HTR-8/SVneo (cell line): Measurements from ENCODE around the gene FBXO24.

Experiments
- DNase-seq: peaks from one replicate; pipeline ENCODE4 v3.0.0; 2011; ENCODE audit warnings: low spot score, mixed read lengths; ENCODE audit not compliant: insufficient read length
- FAIRE-seq: peaks from 2 replicates; lab custom pipeline; 2011; peaks lifted over from hg19 to GRCh38; lab: Jason Lieb, UNC

Gene FBXO24

DNA sequence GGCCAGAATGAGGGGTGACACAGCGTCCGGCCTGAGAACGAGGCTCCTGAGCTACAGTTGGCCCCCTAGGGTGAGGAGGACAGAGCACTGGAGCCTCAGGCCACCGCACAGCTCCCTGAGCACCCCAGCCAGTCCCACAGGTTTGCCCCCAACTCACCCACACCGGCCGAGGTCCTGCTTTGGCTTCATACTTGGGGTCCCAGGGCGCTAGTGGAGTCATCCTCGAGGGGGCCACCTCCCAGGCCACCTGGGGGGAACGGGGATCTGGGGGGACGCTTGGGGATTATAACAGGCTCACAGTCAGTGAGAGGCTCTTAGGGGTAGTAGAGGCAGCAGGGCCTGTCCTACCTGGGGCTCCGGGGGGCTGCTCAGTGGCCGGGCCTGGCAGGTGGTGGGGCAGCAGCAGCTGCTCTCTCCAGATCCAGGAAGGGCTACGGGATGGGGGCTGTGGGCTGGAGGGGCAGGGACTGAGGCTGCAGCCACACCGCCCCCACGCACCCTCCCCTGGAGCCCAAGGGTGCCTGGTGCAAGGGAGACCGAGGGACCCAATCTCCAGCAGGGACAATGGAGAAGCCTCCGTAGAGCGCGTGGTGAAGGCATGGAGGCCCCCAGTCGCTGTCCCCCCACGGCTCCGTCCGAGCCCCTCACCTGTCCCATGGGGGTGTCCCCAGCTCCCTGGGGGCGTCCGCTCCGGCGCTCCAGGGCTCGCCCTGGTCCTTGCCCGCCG, 13.0 kb upstream of the FBXO24 start:
- no peak for FAIRE-seq
- no peak for DNase-seq

DNA sequence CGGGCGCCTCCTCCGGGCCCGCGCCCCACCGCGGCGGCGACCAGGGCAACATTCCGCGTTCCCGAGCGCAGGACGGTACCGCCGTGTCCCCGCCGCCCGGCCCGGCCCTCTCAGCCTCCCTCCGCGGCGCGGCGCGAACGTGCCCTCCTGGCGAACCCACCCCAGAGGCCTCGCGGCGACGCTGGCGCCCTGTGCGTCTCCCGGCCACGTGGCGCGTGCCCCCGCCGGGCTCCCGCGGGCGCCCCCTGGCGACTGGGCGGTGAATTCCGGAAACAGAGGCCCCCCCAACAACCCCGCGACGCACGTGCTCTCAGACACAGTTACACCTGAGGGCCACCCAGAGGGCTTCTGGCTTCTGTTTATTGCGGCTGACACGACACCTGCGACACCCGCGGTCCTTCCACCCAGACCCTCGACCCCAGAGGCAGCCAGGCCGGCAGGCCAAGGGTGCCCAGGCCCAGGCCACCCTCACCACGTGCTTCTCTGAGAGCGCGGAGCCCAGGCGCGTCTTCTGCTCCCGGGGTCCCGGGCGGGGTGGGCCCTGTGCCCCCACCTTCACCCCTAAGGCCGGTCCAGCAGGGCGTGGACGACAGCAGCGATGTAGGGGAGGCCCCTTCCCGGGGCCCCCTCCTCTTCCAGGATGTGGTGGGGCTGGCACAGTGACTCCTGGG, 12.3 kb upstream of the FBXO24 start, which contains the start of gene SAP25:
Gene SAP25, minus strand, starts transcription at position 210 of the 671 bp plus-strand sequence. Its CDS starts 158 bp downstream, at position 52.
- DNase-seq (no peak), FAIRE-seq (no peak)

DNA sequence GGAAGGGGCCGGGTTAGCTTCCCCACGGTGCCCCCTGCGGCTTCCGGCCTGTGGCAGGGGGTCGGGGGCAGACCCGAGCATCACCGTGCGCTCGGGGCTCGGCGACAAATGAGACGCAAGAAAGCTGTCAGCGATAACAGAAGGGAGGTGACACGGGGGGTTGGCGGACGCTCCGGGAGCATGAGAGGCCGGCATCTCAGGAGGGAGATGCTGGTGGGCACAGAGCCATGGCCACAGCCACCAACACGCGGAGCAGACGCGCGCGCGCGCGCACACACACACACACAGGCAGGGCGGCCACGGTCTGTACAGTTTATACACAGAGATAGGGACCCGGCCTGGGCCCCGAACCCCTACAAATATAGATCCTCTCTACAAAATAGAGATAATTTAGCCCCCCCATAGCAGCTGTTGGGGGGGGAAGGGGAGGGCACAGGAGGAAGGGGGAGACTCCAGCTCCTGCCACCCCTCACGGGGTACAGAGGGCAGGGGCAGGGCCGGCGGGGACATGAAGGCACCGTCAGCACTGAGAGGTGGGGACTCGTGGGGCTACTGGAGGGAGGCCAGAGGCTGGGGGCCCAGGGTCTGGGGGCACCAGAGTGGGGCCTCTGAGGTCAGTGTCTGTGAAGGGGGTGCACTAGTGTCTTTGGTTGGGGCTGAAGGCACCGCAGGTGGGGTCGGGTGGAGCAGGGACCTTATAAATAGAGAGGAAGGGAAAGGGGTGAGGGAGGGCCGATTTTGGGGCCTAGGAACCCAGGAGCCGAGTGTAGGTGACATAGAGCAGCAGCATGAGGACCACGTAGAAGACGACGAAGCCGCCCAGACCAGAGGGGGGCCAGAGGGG, 11.5 kb upstream of the FBXO24 start:
- FAIRE-seq (no peak), DNase-seq (no peak)

DNA sequence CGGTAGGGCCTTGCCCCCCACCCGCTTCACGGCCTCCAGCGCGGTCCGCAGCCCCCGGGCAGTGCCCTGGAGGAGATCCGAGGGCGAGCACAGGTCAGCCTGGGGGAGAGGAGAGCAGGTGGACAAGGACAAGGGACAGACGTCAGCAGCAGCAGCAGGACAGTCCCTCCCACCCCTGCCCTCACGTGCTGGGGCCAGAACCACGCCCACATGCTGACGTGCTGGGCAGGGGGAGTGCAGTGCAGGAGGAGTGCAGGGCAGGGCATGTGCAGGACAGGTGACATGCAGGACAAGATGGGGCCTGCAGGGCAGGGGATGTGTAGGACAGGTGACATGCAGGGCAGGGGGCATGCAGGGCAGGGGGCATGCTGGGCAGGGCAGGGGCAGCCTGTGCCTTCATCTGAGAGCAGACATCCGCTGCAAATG, 10.9 kb upstream of the FBXO24 start:
- DNase-seq (no peak), FAIRE-seq (no peak)

DNA sequence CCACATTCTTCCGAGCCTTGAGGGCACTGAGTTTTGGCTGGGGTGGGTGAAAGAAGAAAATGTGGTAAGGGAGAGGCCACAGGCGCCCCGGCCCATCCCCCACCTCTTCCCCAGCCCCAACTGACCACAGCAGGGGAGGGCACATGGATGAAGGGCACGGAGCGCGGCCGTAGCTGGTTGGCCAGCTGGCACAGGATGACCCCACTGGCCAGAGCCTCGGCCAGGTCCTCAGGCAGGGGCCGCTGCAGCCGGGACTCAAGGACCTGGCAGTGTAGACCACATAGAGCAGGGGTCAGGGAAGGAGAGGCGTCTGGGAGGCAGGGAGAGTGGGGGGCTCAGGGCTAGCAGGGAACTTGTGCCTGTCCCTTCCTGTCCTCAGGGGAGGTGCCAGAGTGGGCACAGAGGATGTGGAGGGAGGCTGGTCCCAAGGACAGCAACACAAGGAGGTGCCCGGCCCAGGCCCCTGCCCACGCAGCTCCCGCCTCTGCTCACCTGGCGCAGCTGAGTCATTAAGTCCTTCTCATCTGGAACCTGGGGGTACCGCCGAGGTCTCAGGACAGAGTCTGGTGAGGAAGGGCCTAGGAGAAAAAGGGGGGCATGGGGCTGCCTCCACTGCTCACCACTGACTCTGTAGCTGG, 10.3 kb upstream of the FBXO24 start:
- FAIRE-seq (no peak), DNase-seq (no peak)

DNA sequence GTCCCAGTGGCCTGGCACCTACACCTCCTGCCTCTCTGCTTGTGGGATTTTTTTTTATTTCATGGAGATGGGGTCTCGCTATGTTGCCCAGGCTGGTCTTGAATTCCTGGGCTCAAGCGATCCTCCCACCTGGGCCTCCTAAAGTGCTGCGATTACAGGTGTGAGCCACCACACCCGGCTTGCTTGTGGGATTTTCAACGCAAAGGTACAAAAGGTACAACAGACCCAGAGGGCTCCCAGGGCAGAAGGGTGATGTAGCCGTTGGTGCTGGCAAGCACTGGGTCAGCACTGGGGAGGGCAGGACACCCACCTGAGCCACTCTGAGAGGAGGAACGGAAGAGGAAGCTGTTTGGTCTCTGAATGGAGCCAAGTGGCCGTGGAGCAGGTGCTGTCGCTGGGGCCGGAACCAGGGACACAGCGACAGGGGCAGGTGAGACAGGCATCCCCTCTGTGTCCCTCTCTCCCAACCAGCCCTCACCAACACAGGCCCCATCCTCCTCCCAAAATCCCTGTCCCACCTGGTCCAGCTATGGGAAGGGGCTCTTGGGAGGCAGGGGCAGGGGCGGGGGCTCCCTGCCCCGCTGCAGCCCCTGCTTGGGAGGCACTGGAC, 9.6 kb upstream of the FBXO24 start:
- FAIRE-seq, result no peak
- DNase-seq, result no peak

DNA sequence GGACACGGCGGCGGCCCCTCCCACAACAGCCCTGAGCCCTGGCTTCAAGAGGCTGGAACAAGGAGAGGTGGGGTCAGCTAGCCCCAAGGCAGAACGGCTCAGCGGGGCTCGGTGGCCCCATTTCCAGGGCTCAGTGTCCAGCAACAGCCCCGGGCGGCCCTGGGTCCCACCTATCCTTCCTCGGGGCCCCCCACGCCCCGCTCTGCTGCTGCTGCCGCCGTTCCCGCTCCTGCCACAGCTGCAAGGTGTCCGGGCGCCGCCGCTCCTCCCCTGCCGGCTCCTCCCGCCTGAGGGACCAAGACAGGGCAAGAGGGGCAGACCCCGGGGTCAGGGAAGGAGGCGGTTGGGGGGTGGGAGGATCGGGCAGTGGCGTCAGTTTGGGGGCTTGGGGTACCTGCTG, 9.0 kb upstream of the FBXO24 start:
- no peak for FAIRE-seq
- DNase-seq, result no peak

DNA sequence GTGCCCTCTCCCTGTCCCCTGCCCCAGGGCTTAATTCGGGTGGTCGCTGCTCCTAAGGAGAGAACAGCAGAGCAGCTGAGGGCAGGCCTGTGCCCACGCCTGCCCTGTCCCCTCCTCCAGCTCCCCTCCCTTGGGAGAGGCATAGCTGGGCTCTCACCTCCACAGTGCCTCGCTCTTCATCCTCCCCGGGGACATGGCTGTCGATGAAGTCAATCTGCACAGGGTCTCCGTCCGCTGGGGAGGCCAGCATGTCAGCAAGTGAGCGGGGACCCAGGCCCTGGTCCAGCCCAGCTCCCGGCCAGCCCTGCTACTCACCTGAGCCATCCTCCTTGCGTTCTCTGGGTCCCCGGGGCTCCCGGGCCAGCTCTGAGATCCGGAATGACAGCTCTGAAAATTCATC, 8.6 kb upstream of the FBXO24 start:
- no peak for FAIRE-seq

DNA sequence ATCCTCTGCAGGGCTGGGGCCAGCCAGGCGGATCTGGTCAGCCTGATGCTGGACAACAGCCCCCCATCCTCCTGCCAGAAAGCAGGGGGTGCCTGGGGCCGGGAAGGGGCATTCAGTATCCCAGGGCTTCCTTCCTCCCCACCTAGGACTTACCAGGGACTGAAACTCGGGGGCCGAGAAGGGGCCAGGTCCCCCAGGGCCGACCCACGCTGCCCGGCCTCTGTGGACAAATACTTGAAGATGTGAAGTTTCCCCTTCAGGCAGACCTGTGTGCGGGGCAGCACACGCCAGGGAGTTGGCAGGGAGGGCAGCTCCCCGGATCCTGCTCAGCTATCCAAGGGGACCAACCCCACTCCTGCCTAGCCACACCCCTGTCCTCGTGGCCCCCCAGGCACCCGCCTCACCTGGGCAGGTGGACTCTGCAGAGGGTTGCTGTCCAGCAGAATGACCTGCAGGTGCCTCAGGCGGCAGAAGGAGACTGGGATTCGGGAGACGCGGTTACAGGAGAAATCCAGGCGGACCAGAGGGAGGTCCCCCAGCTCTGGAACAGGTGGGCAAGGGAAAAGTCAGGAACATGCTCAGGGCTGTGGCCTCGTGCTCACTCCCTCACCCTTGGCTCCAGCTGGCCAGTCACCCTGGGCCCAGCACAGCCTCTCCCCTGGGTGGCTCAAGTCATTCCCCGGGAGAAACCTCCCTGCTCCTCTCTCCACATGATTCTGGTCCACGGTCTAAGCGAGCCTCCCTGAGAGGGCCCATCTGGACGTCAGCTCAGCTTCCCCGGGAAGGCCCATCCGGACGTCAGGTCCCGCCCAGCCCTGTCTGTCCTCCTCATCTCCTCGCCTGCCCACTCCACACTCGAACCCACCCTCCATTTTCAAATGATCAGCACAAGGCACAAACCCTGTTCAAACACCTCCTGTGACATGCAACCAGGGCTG, 7.6 kb upstream of the FBXO24 start:
- no peak for FAIRE-seq

More for the DNA sequence above, 8.6 kb upstream of the FBXO24 start:
- DNase-seq, result no peak

DNA sequence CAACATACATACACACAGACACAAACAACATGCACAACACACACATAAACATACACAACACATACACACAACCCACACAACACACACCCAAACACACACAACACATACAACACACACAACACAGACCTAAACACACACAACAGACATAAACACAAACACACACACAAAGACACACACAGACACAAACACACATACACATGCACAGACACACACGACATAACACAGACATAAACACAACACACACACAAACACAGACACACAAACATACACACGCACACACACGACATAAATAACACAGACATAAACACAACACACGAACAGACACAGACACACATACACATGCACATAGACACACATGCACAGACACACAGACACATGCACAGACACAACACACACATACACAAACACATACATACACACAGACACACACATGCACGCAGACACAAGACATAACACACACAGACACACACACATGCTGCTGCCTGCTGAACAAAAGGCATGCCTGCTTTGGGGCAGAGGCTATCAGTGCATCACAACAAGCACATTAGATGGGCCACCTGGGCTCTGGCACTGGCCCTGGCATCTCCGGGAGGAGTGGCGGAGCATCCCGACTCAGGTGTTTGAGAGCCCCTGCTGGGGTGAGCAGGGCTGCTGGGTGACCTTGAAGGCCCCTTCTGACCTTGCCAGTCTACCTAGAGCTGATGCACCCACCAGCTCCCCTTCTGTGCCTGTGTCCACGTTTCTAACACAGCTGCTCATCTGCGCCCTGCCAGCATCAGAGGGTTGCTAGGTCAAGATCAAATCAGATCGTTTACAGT, 5.5 kb upstream of the FBXO24 start:
- DNase-seq, result no peak
- peak; percentile 94 for FAIRE-seq

More for the DNA sequence above, 7.6 kb upstream of the FBXO24 start:
- DNase-seq, result no peak

DNA sequence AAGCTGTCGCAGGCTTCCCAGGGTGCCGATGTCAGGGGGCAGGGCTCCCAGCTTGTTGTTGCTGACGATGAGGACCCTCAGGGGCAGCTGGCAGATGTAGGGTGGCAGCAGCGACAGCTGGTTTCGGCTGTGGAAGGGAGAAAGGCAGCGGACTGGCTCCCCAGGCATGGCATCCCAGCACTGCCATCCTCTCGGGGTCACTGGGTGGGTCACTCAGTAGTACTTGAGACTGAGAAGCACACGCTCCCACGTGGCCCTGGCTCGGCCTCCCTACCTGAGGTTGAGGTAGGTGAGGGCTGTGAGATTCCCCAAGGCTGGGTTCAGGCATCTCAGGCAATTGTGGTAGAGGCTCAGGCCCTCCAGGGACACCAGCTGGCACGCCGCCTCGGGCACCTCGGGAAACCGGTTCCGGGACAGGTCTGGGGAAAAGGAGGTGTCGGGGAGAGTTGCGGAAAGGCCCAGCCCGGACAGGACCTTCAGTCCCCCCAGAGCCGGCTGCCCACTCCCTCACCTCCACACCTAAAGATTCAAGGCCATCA, 4.0 kb upstream of the FBXO24 start:
- FAIRE-seq (no peak), DNase-seq (no peak)

DNA sequence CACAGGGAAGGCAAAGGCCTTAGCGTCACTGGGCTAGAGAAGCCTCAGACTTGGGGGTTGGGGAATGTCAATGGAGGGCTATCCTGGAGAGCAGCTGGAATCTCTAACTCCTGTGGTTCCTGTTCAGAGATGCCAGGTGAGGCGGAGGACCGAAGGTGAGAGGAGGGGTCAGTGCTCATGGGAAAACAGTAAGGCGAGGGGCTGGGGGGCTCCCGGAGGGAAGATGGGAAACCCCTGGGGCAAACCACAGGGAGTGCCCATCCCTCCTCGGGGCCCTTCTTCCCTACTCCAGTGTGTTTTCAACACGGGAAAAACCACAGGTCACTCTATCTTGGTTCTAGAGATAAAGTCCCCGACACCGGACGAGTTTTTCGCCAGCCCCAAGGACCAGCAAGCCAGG, 3.5 kb upstream of the FBXO24 start:
- no peak for FAIRE-seq
- no peak for DNase-seq

DNA sequence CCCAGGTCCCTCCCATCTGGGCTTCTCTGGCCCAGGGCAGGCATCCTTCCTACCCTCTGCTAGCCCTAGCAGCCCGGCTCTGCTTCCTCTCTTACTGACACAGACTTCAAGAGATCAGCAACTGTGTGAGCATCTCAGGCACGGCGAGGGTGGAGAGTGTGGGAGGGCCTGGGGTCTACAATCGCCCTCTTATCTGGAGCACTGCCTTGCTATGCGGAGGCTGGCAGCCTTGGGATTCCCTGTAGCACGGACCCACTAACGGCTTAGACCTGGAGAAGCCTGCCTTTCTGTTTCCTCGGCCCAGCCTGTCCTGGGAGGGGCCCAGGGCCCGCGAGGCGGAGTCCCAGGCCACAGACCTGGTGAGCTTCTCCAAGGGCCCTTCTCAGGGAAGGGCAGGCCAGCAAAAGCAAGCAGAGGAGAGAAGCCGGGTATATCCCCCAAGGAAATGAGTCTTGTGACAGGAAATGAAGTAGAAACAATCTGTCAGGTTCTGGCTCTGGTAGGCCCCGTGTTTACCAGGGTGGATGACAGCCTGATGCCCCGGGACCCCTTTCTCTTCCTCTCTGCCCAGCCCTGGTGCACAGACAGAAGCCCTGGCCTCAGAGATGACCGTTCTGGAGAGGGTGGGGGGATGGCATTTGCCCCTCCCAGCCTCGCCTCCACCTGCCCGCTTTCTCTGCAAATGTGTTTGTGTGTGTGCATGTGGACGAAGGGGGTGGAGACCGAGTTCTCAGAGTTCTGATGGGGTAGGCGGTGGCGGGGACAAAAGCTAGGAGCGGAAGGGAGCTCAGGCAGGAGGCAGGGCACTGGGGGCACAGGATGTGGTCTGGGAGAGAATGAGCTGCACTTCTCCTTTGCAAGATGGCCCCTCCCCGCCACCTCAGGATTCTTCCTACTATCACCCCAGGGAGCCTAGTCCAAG, 2.7 kb upstream of the FBXO24 start:
- DNase-seq (no peak), FAIRE-seq (no peak)

DNA sequence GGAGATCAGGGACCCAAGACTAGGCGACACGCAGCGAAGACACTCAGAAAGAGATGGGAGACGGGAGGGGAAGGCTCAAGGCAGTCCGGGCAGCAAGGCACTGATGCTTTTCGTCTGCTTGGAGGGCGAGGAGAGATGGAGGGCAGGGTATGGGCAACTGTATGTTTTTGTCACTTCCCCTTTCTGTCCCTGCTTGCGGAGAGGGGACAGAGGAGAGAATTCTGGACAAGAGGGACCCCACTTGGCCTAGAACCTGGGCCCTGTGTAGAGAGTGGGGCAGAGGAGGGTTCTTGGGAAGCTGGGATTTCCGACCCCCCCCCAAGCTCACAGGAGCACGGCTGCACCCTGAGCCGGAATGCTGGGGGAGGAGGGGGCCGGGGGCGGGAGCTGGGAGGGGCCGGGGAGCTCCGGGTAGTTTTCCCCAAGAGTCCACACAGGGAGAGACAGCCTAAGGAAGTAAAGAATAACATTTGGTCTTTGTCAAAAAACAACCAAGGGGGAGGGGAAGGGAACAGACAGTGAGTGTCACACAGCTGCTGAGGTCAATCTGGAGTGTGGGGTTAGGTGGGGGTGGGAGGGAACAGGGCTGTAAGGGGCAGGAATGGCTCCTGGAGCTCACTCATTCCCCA, 2.0 kb upstream of the FBXO24 start:
- FAIRE-seq, result no peak
- no peak for DNase-seq

DNA sequence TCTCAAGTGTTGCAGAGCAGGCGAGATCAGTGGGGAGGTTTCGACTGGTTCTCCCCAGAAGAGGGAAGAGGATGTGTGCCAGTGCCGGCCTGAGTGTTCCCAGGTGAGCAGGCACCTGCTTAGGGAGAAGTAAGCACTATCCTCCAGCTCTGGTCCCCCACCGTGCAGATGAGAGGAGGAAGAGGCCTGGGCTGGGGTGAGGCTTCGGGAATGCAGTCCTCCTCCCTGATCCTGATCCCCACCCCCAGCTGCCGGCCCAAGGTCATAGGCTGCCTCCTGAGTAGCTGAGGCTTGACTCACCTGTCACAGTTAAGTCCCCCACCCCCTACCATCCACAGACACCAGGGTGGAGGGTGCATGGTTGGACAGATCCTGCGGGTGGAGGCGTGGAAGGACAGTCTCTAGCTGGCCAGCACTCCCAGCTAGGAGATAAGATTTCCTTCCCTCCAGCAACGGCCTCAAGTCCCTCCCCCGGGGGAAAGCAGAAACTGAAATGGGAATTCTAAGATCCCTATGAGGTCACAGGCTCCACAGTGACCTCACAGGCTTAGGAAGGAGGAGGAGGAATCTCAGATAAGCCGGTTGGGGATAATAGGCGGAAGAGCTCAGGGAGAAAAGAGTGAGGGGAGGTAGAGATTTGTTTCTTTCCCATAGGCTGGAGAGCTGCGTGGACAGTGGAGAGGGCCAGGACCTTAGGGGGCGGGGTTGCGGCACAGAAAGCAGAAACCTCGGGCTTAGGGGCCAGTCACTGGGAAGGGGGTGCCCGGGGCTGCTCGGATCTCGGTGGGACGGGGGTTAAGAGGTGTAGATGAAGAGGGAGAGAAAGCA, 1.2 kb upstream of the FBXO24 start:
- no peak for DNase-seq
- no peak for FAIRE-seq
